A549 (cell line): ENCODE results near the gene OR2V1.

Experiments
- CHD2 ChIP-seq: fragments of 150-350 bp; IDR thresholded peaks from 2 replicates; pipeline ENCODE4 v1.6.1; 2014; ENCODE audit warnings: low read length; ENCODE audit not compliant: partially characterized antibody
- CHD4 ChIP-seq: fragments of 200-600 bp; sonication (generic); IDR thresholded peaks from 2 replicates; pipeline ENCODE4 v1.6.1; 2016; ENCODE audit warnings: antibody characterized with exemption, mild to moderate bottlenecking, borderline replicate concordance
- CTCF ChIP-seq: fragments of >200 bp; sonication (Bioruptor Twin); formaldehyde crosslinking; IDR thresholded peaks from 3 replicates; pipeline ENCODE4 v1.5.1; 2016
- JUN ChIP-seq, 2 experiments: fragments of >200 bp; sonication (Bioruptor Twin); formaldehyde crosslinking; IDR thresholded peaks; 2 replicates in 1 of 2; 3 replicates in 1 of 2; pipeline ENCODE4 v1.6.1; 2016 to 2017
- POLR2A ChIP-seq: IDR thresholded peaks from 2 replicates; pipeline ENCODE4 v1.6.1; 2012; ENCODE audit warnings: mild to moderate bottlenecking, low read length
- RCOR1 ChIP-seq: fragments of 150-350 bp; IDR thresholded peaks from 2 replicates; pipeline ENCODE4 v1.6.1; 2014; ENCODE audit warnings: antibody characterized with exemption, low read length, low read depth
- SREBF2 ChIP-seq: fragments of 450-650 bp; IDR thresholded peaks from 2 replicates; pipeline ENCODE4 v1.6.1; 2014; ENCODE audit warnings: mild to moderate bottlenecking, moderate library complexity

DNA sequence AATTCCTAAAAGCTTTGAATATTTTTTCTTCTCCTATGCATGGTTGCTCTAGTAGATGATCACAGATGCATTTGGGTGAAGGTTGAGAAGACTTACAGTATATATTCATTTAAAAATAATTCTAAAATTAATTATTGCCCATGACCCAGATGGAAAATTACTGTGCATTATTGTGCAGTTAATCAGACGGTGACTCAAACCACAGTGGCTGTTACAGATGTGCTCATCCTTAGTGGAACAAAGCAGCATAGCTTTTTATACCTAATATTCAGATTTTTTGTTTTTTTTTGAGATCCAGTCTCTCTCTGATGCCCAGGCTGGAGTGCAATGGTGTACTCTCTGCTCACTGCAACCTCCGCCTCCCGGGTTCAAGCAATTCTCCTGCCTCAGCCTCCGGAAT lies 10.7 kb downstream of the OR2V1 start:
- TF ChIP-seq CHD2 (no peak), RCOR1 (no peak), SREBF2 (no peak), CHD4 (no peak), POLR2A (no peak), CTCF (no peak), JUN (IDR thresholded peaks at IDR 0.05) (no peak)
